HPDE6-E6E7 (cell line): ENCODE data around the gene KIF26B.
"Not testable (repeated sequence)": the region's sequence is repeated elsewhere in the genome, so short reads cannot be mapped to it uniquely, and the experiment has no call there.

ENCODE experiments used
- DNase-seq: peaks from one replicate; pipeline ENCODE4 v3.0.0; 2011; ENCODE audit warnings: missing footprints; ENCODE audit errors: extremely low spot score

Gene KIF26B

DNA sequence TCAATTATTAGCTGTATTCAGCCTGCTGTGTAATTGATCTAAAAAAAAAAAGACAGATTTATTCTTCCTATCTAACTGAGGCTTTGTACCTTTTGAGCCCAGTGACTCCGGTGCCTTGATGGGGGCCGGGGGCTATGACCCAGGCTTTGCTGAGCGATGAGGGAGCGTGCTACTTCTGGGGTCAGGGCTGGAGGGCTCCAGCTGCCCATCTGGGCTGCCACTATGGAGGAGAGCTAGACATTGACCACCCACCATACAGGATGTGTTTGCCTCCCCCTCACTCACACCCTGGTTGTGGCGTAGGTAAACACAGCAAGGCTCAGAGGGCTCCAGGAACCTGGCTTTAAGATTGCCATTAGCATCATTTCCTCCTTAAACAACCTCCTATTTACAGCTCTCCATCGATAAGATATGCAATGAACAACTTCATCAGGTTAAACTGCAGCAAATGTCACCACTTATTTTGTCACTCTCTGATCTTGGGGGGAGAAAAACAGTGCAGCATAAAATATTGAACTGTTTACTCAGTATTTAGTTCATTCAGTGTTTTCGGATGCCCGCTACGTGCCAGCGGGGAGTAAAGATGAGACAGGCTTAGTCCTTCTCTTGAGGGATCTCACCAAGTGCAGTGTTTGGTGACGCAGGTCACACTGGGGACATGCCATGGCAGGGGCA, 231.6 kb downstream of the KIF26B start:
- DNase-seq, result no peak

DNA sequence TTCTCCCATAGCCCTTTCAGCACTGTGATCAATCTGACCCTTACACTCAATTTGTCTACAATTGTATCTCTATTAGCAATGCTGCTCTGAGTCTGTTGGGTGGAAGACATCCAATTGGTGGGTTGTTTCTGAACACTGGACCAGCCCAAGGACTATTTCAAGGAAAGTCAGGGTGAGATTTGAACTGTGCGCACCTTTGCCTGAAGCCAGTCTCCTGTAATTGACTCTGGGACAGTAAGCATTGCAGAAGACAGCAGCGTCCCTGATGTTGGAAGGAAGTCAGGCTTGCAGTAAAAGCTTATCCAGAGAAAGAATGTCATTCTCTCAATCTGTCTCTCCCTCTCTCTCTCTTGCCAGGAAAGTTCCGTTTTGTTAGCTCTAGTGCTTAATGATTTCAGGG, 233.9 kb downstream of the KIF26B start:
- DNase-seq, result no peak

DNA sequence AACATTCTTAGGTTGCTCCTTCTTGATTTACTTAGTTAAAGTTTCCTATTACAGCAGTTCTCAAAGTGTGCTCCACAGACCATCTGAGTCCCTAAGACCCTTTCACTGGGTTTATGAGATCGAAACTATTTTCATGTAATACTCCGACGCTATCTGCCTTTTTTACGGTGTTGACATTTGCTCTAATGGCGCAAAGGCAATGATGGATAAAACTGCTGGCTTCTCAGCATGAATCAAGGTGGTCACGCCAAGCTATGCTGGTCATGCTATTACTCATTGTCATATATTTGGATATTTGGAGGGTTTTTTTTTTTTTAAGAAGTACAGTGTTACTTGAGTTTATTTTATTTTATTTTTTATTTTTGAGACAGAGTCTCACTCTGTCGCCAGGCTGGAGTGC, 235.1 kb downstream of the KIF26B start:
- no peak for DNase-seq

DNA sequence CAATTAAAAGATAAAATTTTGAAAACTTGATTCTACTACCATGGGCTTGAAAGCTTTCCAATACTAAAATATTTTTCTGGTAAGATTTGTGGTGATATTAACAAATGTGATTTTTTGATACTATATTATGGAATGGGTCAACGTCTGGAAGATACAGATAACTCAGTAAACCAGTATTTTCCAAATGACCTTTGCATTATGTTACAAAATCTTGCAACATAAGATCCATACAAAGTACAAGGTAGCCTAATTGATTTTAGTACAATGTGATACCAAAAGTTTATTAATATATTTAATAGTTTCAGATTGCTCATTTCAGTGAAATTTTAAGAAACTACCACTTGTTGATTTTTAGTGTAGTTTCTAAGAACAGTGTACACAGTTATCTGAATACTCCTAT, 236.2 kb downstream of the KIF26B start:
- no peak for DNase-seq

DNA sequence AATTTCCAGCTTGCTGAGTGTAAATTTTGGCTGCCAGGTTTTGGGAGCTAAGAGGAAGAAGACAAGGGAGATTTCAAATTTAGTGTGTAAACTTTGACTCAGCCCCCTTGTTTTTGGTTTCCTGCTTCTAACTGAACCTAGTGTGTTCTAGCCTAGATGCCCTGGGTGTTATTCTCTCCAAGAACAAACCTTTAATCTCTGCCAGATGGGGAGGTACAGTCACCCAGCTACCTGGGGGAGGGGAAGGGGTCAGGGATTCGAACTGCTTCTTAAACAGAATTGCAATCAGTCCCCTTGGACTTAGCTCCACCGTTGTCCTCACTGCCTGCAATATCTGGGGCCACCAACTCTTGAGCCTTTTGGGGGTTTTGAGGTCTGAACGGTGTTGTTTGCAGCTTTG, 238.9 kb downstream of the KIF26B start:
- no peak for DNase-seq

DNA sequence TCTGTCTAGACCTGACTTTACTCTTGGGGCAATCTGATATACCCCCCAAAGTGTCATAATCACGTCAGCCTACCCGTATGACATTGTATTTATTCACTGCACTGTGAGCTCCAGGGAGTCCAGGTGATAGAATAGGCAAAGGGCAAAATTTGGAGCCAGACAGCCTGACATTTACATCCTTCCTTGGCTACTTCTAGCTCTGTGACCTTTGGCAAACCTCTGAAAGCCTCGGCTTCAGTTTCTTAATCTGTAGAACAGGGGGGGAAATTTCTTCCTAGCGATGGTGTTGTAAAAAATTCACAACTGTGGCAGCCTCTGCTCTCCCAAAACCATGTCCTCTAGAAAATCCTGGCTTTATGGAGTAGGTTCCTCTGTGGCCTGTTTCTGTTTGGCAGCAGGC, 240.9 kb downstream of the KIF26B start:
- no peak for DNase-seq

DNA sequence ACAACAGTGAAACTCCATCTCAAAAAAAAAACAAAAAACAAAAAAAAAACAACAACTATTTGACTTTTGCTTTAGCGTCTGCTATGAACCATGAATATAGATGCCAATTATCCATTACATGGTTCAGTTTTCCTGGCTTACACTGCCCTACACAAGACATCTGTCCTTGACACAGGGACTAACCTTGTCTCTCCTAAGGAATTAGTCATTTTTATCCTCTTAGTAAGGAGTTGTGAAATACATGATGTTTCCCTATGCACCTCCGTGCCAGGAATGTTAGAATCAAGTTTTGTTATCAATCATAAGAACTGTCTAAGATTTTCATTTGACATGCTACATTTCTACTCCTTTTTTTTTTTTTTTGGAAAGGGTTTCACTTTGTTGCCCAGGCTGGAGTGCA, 241.8 kb downstream of the KIF26B start:
- no peak for DNase-seq

DNA sequence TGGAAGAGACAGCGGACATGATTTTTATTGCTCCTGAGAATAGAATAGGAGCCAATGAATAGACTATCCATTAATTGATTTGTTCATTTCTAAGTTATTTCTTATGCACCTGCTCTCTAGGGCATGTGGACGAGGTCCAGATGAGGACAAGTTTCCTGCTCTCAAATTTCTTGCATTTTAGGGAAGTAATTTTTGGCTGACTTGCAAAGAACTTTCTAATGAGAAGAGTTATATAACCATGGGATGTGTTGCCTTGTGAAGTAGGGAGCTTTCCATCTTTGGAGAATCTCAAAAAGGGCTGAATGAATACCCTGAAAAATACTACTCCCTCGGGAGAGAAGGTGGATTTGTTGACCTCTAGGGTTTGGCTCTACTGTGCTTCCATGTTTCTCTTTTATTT, 243.0 kb downstream of the KIF26B start:
- no peak for DNase-seq

DNA sequence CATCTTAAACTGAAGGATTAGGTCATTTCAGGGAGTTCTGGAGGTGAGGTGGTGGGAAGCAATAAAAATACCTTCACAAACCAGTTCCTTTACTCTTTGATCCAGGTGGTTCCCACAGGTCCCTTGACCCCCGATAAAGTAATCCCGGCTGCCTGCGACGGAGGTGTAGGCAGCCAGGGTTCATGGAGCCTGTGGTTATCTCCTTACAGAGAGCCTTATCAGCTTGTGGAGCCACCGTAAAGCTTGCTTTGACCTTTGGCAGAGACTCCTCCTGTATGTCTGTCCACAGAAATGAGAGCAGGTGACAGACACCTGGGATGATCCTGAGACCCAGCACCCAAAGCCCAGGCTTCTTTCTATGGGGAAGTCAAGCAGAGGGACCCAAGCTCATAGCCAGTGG, 243.4 kb downstream of the KIF26B start:
- no peak for DNase-seq

DNA sequence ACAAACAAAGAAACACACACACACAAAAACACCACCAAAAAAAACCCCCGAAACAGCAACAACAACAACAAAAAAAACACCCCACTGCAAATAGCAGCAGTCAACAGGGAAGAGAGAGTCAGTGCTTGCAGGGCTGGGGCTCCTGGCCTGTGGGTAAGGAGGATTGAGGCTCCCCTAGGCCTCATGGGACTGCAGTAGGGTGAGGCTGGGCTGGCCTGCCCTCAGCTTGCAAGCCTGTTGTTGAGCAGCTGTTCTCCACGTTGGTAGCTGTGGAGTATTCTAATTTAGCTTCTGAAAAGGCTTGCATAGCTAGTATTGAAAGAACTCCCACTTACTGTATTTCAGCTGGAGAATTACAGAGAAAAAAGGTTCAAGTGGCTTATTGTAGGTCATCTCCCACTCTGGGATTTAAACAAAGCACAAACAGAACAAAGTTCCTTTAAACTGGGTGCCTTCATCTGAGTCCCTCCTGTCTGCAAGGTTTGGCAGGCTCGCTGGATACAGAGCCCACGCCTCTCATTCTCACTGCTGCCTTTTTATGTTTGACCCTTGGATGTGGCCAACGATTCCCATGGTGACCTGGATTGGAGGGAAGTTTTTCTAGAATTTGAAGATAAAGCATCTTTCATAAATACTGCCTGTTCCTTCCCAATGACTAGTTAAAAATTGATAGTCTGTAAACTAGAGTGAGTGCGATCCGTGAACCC, 247.2 kb downstream of the KIF26B start:
- DNase-seq, result no peak

DNA sequence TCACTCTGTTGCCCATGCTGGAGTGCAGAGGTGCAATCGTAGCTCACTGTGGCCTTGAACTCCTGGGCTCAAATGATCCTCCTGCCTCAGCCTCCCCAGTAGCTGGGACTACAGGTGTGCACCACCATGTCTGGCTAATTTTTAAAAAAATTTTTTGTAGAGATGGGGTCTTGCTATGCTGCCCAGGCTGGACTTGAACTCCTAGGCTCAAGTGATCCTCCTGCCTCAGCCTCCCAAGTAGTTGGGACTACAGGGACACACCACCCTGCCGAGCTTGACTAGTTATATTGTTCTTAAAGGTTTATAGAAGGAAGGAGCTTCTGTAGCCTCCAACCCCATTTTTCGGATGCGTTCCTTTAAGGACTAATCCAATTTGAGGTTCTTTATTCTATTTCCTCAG, 248.2 kb downstream of the KIF26B start:
- DNase-seq, result not testable (repeated sequence)

DNA sequence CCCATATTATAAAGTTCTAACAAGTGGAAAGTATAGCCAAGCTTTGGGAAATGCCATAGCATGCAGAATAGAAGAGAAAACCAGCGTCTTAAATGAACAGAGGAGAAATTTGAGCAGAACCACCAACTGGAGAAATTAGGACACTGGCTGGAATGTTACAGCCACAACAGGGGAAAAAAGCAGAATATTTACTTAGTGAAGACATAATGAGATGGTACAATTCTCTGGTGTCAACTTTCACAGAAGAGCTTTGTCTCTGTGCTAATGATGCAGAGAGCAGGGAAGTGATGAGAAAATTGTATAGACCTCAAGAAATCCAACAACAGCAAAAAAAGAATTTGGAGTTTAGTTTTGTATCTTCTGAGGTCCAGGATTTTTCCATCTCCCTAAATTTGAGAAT, 249.7 kb downstream of the KIF26B start:
- no peak for DNase-seq

DNA sequence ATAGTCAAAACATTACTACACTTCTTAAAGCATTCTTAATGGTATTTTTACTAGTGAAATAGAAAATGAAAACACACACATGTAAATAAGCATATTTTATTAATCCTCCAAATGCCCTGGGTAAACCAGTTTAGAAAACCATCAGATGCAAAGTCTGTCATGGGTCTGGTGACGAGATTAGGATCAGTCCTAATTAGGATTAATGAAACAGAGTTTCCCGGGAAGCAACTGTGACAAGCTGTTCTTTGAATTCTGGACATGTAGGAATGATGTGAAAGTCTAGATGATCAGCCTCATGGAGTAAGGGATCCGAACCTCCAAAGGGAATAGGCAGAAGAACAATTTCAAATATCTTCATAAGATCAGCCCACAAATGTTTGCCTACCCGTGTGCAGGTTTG, 250.2 kb downstream of the KIF26B start:
- DNase-seq, result no peak

DNA sequence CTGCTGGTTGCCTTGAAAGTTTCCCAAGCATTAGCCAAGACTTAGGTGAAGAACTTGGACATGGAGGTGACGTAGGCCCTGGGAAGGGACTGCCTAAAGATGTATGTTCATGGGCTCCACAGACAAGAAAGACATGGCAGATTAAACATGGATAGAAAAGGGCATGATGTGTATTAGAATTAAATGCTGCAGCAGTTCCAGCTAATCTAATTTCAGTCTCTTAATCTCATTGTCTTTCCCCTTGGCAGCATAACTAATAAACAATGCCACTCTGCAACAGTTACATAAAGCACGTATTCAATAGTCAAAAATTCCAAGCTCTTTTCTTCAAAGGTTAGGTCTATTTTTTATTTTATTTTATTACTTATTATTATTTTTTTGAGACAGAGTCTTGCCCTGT, 251.6 kb downstream of the KIF26B start:
- no peak for DNase-seq

DNA sequence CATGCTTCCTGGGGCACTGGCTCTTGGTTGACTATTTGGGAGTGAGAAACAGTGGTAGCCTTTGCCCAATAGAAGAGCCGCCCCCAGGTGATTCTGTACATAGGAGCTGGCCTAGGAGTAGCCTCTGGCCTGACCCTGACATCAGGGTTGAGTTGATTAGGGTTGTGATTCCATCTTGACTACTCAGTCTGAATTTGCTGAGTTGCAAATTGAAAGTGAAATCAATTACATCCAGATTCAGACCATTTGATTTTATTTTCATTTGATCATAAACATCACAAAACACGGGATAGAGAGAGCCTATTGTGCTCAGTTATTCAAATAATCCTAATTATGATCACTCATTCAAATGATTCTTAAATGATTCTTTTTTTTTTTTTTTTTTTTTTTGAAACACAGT, 253.2 kb downstream of the KIF26B start:
- no peak for DNase-seq

DNA sequence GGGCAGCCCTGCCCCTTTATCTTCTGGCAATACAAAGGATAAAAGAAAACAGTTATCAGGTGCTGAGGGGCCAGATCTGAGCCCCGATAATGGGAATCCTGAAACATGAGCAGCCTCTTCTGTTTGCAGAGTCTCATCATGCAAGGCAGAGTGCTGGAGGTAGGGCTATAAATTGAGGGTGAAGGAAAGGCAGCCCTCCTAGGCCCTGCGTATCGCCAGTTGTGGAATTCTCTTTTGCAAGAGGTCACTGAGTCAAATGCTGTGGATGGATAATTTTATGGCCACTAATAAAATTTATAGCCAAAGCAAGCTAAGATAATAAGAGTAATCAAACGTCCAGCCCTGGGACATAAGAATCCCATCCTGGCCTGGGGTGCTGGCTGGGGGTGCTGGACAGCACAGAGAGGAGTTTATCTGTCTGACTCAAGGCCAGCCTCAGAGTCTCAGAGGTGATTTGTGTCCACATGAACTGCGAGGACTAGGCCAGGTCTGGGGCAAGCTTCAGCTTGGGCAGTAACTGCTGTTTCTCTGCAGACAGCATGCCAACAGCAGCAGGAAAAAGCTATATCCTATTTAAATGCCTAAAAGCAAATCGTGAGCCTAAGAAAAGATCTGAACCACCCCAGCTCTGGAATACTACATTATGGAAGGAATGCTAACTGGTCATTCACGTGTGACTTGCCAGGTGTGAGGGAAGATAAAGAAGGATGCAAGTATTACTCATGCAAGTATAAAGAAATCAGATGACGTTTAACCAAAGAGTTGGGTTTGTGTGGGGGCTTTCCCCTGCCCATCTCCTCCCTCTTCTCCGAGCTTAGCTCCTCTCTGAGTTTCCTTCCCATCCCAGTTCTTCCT, 254.8 kb downstream of the KIF26B start:
- no peak for DNase-seq

DNA sequence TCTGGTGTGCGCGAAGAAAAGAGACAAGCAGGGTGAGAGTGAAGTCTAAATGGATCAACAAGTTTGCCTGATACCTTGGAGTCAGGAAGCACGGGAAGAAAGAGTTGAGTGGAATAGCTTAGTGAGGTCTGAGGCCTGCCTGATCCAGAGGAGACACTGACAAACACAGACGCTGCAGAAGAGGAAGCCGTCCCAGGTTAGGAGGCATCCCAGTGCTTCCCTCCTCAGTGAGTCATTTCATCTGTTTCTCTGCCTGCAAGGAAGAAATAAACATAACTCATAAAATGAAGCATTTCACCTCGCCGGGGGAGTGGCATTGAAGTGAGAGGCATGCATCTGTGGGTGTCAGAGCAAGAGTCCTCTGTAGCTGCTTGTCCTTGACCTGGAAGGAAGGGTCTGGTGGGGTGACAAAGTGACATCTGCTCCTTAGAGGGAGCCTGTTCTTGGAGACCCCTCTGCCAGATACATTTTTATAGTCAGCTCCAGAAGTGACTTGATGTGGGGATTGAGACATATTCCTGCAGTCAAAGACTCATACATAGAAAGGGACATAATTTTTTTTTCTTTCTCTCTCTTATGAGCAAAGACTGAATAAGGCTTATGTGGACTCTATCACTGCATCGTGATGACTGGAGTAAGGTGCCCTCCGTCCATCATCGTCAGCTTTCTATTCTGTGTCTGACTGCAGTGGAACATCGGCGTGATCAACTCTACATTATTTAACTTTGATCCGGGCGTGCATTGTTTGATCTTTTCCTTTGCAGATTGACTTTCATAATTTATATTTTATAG, 256.7 kb downstream of the KIF26B start:
- DNase-seq, result no peak

DNA sequence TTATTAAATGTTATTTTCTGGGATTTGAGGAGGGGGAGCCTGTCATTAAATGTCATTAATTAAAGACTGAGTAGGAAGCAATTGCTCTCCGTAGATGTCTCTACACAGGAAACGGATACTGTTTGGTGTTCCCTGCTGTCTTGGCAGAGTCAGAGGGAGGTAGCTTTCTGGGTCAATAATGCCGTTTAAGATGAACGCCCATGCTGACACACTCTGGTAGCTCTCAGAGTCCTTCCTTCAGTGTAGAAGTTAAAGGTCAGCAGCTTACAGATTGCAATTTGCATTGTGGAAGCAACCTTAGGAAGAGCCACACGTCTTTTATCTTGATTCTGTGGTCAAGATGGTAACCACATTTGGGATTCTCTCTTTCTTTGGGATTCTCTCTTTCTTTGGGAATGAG, 257.5 kb downstream of the KIF26B start:
- no peak for DNase-seq

DNA sequence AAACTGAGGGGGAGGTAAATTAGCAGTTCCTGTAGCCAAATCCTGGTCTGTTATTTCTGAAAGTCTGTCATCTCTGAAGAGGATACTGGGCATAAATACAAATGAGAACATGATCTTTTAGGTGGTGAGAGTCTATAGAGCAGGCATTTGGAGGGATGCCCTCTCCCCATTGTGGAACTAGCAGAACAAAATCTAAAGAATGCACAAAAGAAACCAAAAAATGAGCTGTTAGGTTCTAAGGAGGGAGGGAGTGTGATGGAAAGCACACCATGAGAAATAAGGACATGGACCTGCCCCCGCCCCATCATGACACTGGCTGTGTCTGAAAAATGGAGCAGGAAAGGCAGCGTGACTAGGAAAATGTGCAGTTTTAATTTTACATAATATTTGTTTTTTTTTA, 262.0 kb downstream of the KIF26B start:
- no peak for DNase-seq

DNA sequence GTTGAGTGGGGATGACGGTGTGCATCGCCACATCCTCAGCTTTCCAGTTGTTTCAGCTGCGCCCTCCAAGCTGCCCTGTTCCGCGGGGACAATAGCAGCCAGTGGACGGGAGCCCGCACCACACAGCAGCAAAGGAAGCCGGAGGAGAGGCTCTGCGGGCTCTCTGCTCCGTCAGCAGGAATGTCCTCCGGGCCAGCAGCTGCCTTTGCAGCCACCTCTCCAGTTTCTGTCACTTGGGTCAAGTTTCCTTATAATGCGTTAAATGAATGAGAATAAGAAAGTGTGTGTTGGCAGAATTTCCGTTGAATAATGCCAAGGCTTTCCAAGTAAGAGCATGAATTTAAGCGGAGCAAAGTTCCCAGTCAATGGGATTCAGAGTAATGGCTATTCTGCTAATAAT, 263.3 kb downstream of the KIF26B start:
- DNase-seq, result no peak

DNA sequence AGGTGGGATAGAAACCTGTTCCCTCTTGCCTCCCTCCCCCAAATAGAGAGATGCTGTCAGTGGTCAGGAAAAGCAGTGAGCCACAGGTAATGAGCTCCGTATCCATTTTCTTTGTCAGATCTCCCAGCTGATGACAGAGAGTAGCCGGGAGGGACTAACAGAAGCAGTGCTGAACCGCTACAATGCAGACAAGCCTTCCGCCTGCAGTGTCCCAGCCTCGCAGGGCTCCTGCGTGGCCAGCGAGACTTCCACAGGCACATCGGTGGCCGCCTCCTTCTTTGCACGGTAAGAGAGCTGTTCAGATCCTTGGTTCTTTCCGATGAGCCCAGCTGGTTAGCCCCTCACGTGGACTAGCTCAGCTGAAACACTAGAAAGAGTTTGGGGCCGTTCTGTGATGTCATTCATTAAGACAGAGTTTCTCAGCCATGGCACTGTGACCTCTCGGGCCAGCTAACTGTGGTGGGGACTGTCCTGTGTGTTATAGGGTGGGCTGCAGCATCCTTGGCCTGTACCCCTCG, 264.7 kb downstream of the KIF26B start:
- no peak for DNase-seq

DNA sequence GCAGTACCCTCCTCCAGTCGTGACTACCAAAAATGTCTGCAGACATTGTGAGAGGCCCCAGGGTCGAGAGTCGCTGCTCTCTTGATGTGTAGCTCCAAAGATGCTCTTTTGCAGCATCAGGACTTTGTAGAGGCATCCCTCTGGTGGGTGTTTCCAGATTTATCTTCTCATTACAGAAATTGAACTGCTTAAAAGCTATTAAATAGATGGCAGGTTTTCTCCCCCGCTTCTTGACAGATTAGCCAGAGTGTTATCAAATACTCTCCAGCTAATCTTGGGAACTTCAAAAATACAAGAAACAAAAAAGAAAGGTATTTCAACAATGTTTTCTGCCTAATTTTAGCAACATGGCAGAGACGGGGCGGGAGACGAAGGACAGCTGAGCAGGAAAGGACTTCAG, 265.2 kb downstream of the KIF26B start:
- DNase-seq, result no peak
